Fibroblast of the aortic adventitia (primary cell): ENCODE measurements around the gene MALRD1. TPM values are rescaled to one million over a fixed set of nuclear protein-coding genes. Genes with fewer than 3 reads are reported as not detected.

ENCODE experiments used
- DNase-seq: peaks from one replicate; pipeline ENCODE4 v3.0.0-alpha.2; 2010; ENCODE audit warnings: low read depth
- H3K4me3 ChIP-seq: 2 replicates; pipeline ENCODE4 v1.5.1; 2011; ENCODE audit warnings: low read depth, mild to moderate bottlenecking, control low read depth, low read length, moderate library complexity
- CTCF ChIP-seq: IDR thresholded peaks from 2 replicates; pipeline ENCODE4 v1.5.1; 2011; ENCODE audit warnings: mild to moderate bottlenecking, low read length, control low read depth, inconsistent platforms; ENCODE audit not compliant: insufficient read depth
- total RNA-seq: library from RNA; depleted of rRNA; stranded (reverse); fragments of >200 nt; gene quantifications from 2 replicates; pipeline ENCODE4 v1.2.3, GENCODE V29; 2012; ENCODE audit warnings: low replicate concordance

The MALRD1 gene
- total RNA-seq, 1 donor, result 0.36 TPM

DNA sequence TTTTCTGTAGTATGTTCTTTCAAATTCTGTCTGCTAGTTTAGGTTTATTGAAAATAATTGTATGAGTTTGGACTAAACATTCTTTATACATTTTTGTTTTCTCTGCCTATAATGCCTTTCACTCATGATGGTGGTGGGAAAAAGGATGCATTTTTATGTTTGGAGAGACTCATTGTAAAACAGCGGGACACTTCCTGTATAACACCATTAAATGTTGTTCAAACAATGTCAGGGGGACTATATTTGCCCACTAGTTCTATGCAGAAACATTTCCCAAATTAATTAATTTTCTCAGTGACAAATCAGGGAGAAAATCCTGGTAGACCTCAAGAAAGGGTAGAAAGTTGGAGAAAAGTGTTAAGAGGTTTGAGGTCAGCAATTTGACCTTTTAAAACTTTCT, 207.7 kb downstream of the MALRD1 start:
- TF ChIP-seq CTCF, result no peak
- no peak overlapping the region for H3K4me3 ChIP-seq
- DNase-seq, result no peak

DNA sequence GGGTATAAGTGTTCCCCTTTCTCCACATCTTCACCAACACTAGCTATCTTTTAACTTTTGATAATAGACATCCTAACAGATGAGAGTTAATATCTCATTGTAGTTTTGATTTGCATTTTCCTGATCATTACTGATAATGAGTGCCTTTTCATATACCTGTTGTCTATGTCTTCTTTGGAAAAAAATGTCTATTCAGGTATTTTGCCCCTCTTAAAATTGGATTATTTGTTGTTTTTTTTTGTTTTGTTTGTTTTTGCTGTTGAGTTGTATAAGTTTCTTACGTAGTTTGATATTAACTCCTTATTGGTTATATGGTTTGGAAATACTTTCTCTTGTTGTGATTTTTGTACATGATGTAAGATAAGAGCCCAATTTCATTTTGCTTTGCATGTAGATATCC, 214.7 kb downstream of the MALRD1 start:
- no peak for DNase-seq
- no peak for TF ChIP-seq CTCF
- H3K4me3 ChIP-seq, result no peak overlapping the region

GRCh38 chr10:19283285-19283684, 234.7 kb downstream of the MALRD1 start:
- DNase-seq, result no peak
- no peak for TF ChIP-seq CTCF

DNA sequence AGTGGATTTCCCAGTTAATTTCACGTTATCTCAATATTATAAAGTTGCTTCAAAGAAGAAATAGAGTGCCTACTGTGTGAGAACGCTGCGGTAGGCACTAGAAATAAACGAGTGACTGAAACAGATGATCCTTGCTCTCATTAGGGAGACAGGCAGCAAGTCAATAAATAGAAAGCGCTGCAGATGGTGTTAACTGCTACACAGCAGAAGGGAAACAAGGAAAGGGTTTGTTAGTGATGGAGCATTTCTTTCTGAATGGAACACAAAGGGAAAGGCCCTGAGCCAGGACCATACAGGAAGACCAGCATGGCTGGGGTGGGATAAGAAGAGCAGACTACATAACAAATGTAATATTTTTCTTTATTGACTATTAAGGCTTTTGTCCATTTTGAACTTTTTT, 235.2 kb downstream of the MALRD1 start:
- no peak for DNase-seq
- TF ChIP-seq CTCF, result no peak
- H3K4me3 ChIP-seq, result no peak overlapping the region

More at GRCh38 chr10:19283285-19283684, 234.7 kb downstream of the MALRD1 start:
- H3K4me3 ChIP-seq, result no peak overlapping the region

DNA sequence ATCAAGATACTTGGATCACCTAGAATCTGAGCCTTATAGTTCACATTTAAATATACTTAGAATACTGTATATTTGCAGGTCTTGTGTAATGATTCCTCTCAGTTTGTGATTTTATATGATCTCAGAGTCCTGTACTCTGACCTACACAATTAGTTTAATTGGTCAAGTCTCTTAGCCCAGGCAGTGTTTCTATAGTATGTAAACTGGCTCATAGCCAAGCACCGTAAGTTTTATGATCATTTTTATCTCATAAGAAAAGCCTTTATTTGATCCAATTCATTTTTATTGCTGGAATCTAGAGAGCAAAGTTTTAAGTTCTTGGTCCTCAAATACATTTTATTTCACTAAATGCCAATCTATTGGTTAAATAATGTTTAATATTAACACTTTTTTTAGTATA, 242.2 kb downstream of the MALRD1 start:
- no peak overlapping the region for H3K4me3 ChIP-seq
- TF ChIP-seq CTCF, result no peak
- DNase-seq, result no peak

- DNase-seq, result no peak
- H3K4me3 ChIP-seq, result no peak overlapping the region
- TF ChIP-seq CTCF, result no peak
Observed at GRCh38 chr10:19294233-19294632, 245.6 kb downstream of the MALRD1 start.

DNA sequence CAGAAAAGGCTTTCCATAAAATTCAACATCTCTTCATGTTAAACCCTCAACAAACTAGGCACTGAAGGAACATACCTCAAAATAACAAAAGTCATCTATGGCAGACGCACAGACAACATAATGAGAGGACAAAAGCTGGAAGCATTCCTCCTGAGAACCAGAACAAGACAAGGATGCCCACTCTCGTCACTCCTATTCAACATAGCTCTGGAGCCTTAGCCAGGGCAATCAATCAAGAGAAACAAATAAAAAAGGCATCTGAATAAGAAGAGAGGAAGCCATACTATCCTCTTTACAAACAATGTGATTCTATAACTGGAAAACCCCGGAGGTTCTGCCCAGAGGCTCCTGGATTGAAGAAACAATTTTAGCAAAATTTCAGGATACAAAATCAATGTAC, 251.0 kb downstream of the MALRD1 start:
- no peak for DNase-seq
- TF ChIP-seq CTCF, result no peak
- H3K4me3 ChIP-seq, result no peak overlapping the region
